ENCODE data around the gene RPS18.

DNA sequence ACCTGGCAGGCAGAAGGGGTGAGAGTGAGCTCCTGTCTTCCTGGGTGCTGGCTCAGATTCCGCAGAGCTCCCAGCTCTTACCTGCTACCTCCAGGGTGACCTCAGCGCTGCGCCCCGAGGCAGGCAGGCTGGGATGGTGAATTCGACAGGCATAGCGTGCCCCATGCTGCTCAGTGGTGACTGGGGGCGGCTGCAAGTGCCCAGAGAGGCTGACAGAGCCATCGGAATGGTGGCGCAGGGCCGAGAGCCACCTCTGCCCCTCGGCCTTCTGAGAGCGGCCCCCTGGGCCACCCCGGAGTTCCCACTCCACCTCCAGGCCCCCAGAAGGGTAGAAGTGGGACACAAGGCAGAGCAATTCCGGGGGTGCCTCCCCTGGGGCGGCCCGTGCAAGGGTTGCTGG, 32.3 kb downstream of the RPS18 start:
- TF ChIP-seq, protein P1, sequence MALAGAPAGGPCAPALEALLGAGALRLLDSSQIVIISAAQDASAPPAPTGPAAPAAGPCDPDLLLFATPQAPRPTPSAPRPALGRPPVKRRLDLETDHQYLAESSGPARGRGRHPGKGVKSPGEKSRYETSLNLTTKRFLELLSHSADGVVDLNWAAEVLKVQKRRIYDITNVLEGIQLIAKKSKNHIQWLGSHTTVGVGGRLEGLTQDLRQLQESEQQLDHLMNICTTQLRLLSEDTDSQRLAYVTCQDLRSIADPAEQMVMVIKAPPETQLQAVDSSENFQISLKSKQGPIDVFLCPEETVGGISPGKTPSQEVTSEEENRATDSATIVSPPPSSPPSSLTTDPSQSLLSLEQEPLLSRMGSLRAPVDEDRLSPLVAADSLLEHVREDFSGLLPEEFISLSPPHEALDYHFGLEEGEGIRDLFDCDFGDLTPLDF (CRISPR knock-in tag; IDR thresholded peaks at IDR 0.05) = no peak
- TF ChIP-seq, protein P2, sequence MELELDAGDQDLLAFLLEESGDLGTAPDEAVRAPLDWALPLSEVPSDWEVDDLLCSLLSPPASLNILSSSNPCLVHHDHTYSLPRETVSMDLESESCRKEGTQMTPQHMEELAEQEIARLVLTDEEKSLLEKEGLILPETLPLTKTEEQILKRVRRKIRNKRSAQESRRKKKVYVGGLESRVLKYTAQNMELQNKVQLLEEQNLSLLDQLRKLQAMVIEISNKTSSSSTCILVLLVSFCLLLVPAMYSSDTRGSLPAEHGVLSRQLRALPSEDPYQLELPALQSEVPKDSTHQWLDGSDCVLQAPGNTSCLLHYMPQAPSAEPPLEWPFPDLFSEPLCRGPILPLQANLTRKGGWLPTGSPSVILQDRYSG (tag; conservative IDR thresholded peaks at IDR 0.05; ENCODE audit: low read depth) = no peak
- no peak for TF ChIP-seq JUNB (CRISPR knock-in tag; conservative IDR thresholded peaks at IDR 0.05)
- no peak for TF ChIP-seq RCOR1 (IDR thresholded peaks at IDR 0.05; ENCODE audit: borderline replicate concordance in 1 of 2, low read depth in 2 of 2, low read length in 2 of 2)
- TF ChIP-seq CHD1 (IDR thresholded peaks at IDR 0.05; ENCODE audit: low read length) = no peak
- TF ChIP-seq NR3C1 (CRISPR knock-in tag; IDR thresholded peaks at IDR 0.05) = no peak
- no peak for TF ChIP-seq ELF4 (CRISPR knock-in tag; IDR thresholded peaks at IDR 0.05)
- no peak for TF ChIP-seq YY1 (IDR thresholded peaks at IDR 0.05; ENCODE audit: borderline replicate concordance in 1 of 3, control insufficient read depth in 1 of 3, extremely low read depth in 1 of 3, insufficient read depth in 3 of 3, insufficient read length in 1 of 3, insufficient replicate concordance in 2 of 3, low read depth in 1 of 3, low read length in 2 of 3)
- no peak for TF ChIP-seq L3MBTL2 (IDR thresholded peaks at IDR 0.05)
- TF ChIP-seq, protein P3, sequence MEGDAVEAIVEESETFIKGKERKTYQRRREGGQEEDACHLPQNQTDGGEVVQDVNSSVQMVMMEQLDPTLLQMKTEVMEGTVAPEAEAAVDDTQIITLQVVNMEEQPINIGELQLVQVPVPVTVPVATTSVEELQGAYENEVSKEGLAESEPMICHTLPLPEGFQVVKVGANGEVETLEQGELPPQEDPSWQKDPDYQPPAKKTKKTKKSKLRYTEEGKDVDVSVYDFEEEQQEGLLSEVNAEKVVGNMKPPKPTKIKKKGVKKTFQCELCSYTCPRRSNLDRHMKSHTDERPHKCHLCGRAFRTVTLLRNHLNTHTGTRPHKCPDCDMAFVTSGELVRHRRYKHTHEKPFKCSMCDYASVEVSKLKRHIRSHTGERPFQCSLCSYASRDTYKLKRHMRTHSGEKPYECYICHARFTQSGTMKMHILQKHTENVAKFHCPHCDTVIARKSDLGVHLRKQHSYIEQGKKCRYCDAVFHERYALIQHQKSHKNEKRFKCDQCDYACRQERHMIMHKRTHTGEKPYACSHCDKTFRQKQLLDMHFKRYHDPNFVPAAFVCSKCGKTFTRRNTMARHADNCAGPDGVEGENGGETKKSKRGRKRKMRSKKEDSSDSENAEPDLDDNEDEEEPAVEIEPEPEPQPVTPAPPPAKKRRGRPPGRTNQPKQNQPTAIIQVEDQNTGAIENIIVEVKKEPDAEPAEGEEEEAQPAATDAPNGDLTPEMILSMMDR (IDR thresholded peaks at IDR 0.05 in 2 of 3, conservative IDR thresholded peaks at IDR 0.05 in 1 of 3; ENCODE audit: insufficient read depth in 2 of 3, low read depth in 1 of 3, low read length in 3 of 3) = no peak
- TF ChIP-seq CHD2 (IDR thresholded peaks at IDR 0.05; ENCODE audit: low read depth, low read length) = no peak

Data from K562 (cell line).